Measurements from ENCODE around the gene COX7A2L.
"Not testable (repeated sequence)": the region's sequence is repeated elsewhere in the genome, so short reads cannot be mapped to it uniquely, and the experiment has no call there.

Gene COX7A2L

GRCh38 chr2:42369532-42370229, 8.7 kb upstream of the COX7A2L start:
- DNase-seq = no peak
- in situ Hi-C loops (cut with HindIII; ENCODE audit: low pct_ligation_motif_present, low pct_unique_long_range_greater_than_20kb, low sequenced_read_pairs) = no loop called here

GRCh38 chr2:42368817-42369531, 8.0 kb upstream of the COX7A2L start:
- DNase-seq = no peak
- in situ Hi-C loops (cut with HindIII; ENCODE audit: low pct_ligation_motif_present, low pct_unique_long_range_greater_than_20kb, low sequenced_read_pairs) = no loop called here

- in situ Hi-C loops (cut with HindIII; ENCODE audit: low pct_ligation_motif_present, low pct_unique_long_range_greater_than_20kb, low sequenced_read_pairs) = no loop called here
Measured at GRCh38 chr2:42367835-42368234, 6.8 kb upstream of the COX7A2L start.

GRCh38 chr2:42366411-42366810, 5.4 kb upstream of the COX7A2L start:
- no peak for DNase-seq
- in situ Hi-C loops (cut with HindIII; ENCODE audit: low pct_ligation_motif_present, low pct_unique_long_range_greater_than_20kb, low sequenced_read_pairs) = no loop called here

More at GRCh38 chr2:42367835-42368234, 6.8 kb upstream of the COX7A2L start:
- no peak for DNase-seq

- DNase-seq = no peak
- in situ Hi-C loops (cut with HindIII; ENCODE audit: low pct_ligation_motif_present, low pct_unique_long_range_greater_than_20kb, low sequenced_read_pairs) = no loop called here
Measured at GRCh38 chr2:42364658-42365057, 3.6 kb upstream of the COX7A2L start.

GRCh38 chr2:42363413-42363812, 2.4 kb upstream of the COX7A2L start:
- no peak for DNase-seq
- in situ Hi-C loops (cut with HindIII; ENCODE audit: low pct_ligation_motif_present, low pct_unique_long_range_greater_than_20kb, low sequenced_read_pairs) = no loop called here

GRCh38 chr2:42361728-42362283, 789 bp upstream of the COX7A2L start:
- DNase-seq = no peak
- in situ Hi-C loops (cut with HindIII; ENCODE audit: low pct_ligation_motif_present, low pct_unique_long_range_greater_than_20kb, low sequenced_read_pairs) = no loop called here

GRCh38 chr2:42360493-42360889, 526 bp downstream of the COX7A2L start:
- DNase-seq = peak; percentile 10
- in situ Hi-C loops (cut with HindIII; ENCODE audit: low pct_ligation_motif_present, low pct_unique_long_range_greater_than_20kb, low sequenced_read_pairs) = no loop called here

GRCh38 chr2:42359965-42360483, 993 bp downstream of the COX7A2L start:
- peak; percentile 21 for DNase-seq
- in situ Hi-C loops (cut with HindIII; ENCODE audit: low pct_ligation_motif_present, low pct_unique_long_range_greater_than_20kb, low sequenced_read_pairs) = no loop called here

- peak; percentile 33 for DNase-seq
- in situ Hi-C loops (cut with HindIII; ENCODE audit: low pct_ligation_motif_present, low pct_unique_long_range_greater_than_20kb, low sequenced_read_pairs) = no loop called here
Measured at GRCh38 chr2:42359304-42359964, 1.6 kb downstream of the COX7A2L start.

GRCh38 chr2:42353792-42354429, 7.1 kb downstream of the COX7A2L start:
- DNase-seq = no peak
- in situ Hi-C loops (cut with HindIII; ENCODE audit: low pct_ligation_motif_present, low pct_unique_long_range_greater_than_20kb, low sequenced_read_pairs) = no loop called here

- DNase-seq = no peak
- in situ Hi-C loops (cut with HindIII; ENCODE audit: low pct_ligation_motif_present, low pct_unique_long_range_greater_than_20kb, low sequenced_read_pairs) = no loop called here
Measured at GRCh38 chr2:42351864-42352263, 9.2 kb downstream of the COX7A2L start.

- DNase-seq = no peak
- in situ Hi-C loops (cut with HindIII; ENCODE audit: low pct_ligation_motif_present, low pct_unique_long_range_greater_than_20kb, low sequenced_read_pairs) = no loop called here
Measured at GRCh38 chr2:42350434-42351063, 10.5 kb downstream of the COX7A2L start.

GRCh38 chr2:42348113-42348805, 12.8 kb downstream of the COX7A2L start:
- in situ Hi-C loops (cut with HindIII; ENCODE audit: low pct_ligation_motif_present, low pct_unique_long_range_greater_than_20kb, low sequenced_read_pairs) = no loop called here
- no peak for DNase-seq

GRCh38 chr2:42347518-42347917, 13.5 kb downstream of the COX7A2L start:
- DNase-seq; in situ Hi-C loops (cut with HindIII; ENCODE audit: low pct_ligation_motif_present, low pct_unique_long_range_greater_than_20kb, low sequenced_read_pairs): not testable (repeated sequence)

GRCh38 chr2:42346856-42347255, 14.2 kb downstream of the COX7A2L start:
- DNase-seq; in situ Hi-C loops (cut with HindIII; ENCODE audit: low pct_ligation_motif_present, low pct_unique_long_range_greater_than_20kb, low sequenced_read_pairs): not testable (repeated sequence)

- in situ Hi-C loops (cut with HindIII; ENCODE audit: low pct_ligation_motif_present, low pct_unique_long_range_greater_than_20kb, low sequenced_read_pairs) = no loop called here
- no peak for DNase-seq
Measured at GRCh38 chr2:42345986-42346385, 15.0 kb downstream of the COX7A2L start.

GRCh38 chr2:42342795-42343241, 18.2 kb downstream of the COX7A2L start:
- in situ Hi-C loops (cut with HindIII; ENCODE audit: low pct_ligation_motif_present, low pct_unique_long_range_greater_than_20kb, low sequenced_read_pairs) = no loop called here
- no peak for DNase-seq
